Fibroblast of pulmonary artery (primary cell): ENCODE measurements around the gene CA10.

ENCODE experiments used
- DNase-seq: peaks from one replicate; pipeline ENCODE4 v3.0.0-alpha.2; 2010; ENCODE audit warnings: low read depth
- H3K4me3 ChIP-seq: replicated peaks from 2 replicates; pipeline ENCODE4 v1.5.1; 2011; ENCODE audit warnings: low read depth, mild to moderate bottlenecking, control low read depth, low read length, moderate library complexity
- TF ChIP-seq, protein P1 (sequence below): IDR thresholded peaks from 2 replicates; pipeline ENCODE4 v1.5.1; 2011; ENCODE audit warnings: mild to moderate bottlenecking, control low read depth, low read length, inconsistent platforms; ENCODE audit errors: missing control alignments

Gene CA10

DNA sequence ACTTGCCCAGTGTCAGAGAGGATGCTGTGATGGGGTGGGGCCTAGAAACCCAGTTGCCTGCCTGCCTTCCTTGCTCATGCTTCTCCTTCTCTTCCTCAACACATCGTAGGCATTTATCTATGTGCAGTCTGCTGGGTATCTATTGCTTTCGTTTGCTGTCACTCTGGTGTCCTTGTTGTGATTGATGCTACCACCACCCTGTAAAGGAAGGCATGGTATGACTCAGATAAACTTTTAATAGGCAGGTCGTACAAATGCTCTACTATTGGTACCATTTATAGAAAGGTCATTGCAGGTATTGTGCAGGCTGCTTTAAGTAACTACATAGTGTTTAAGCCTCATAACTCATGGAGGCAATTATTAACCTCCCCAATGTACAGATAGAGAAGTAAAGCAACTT is 529.3 kb downstream of the CA10 start:
- no peak overlapping the region for H3K4me3 ChIP-seq
- no peak for DNase-seq
- TF ChIP-seq, protein P1, sequence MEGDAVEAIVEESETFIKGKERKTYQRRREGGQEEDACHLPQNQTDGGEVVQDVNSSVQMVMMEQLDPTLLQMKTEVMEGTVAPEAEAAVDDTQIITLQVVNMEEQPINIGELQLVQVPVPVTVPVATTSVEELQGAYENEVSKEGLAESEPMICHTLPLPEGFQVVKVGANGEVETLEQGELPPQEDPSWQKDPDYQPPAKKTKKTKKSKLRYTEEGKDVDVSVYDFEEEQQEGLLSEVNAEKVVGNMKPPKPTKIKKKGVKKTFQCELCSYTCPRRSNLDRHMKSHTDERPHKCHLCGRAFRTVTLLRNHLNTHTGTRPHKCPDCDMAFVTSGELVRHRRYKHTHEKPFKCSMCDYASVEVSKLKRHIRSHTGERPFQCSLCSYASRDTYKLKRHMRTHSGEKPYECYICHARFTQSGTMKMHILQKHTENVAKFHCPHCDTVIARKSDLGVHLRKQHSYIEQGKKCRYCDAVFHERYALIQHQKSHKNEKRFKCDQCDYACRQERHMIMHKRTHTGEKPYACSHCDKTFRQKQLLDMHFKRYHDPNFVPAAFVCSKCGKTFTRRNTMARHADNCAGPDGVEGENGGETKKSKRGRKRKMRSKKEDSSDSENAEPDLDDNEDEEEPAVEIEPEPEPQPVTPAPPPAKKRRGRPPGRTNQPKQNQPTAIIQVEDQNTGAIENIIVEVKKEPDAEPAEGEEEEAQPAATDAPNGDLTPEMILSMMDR, result no peak

DNA sequence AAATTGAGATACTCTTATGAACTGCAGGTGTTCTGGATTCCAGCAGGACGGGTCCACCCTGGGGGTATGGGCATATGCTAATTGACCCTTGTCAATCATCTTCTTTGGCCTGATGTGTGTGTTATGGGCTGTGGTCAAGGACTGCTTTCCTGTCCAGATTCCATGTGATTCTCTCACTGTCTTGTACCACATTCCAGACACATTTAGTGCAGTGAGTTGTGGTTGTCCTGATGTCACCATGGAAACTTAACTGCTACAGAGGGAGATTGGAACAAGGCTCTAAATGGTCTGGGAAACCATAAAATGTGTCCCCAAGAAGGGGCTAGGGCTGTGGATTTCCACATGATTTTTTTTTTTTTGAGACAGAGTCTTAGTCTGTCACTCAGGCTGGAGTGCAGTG is 530.7 kb downstream of the CA10 start:
- TF ChIP-seq, protein P1, result no peak
- H3K4me3 ChIP-seq, result no peak overlapping the region
- DNase-seq, result no peak

DNA sequence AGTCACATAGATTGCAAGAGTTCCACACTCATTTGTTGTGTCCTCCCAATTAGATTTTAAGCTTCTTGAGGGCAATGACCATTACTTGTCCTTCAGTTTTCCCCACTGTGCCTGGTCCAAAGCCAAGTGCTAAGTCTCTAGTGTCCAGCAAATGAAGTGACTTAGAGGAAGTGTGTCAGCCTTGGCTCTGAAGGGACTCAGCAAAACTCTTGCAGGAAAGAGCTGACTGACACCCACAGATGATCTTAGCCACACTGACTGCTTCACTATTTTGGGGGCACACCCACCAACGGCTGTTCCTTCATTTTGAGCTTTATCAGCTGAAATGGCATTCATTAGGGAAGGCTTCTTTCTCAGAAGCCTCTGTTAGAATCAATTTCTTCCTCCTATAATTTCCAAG is 540.0 kb downstream of the CA10 start:
- H3K4me3 ChIP-seq, result no peak overlapping the region
- TF ChIP-seq, protein P1, result no peak
- no peak for DNase-seq

DNA sequence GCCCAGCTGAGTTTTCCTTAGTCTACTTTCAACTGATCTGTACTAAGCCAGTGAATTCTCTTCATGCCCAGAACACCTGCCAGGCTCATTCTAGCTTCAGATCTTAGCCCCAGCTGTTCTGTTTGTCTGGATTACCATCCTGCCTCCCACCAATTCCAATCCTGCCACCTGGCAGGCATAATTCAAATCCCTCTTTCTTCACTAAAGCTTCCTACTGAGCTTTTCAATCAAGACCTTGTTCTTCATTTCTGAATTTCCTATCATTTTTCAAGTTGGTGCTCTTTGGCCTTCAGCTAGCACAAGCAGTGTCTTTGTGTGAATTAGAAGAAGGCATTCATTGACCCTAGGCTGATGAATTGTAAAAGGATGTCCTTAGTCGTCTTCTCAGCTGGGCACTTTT is 540.5 kb downstream of the CA10 start:
- DNase-seq, result no peak
- TF ChIP-seq, protein P1, result no peak
- H3K4me3 ChIP-seq, result no peak overlapping the region

DNA sequence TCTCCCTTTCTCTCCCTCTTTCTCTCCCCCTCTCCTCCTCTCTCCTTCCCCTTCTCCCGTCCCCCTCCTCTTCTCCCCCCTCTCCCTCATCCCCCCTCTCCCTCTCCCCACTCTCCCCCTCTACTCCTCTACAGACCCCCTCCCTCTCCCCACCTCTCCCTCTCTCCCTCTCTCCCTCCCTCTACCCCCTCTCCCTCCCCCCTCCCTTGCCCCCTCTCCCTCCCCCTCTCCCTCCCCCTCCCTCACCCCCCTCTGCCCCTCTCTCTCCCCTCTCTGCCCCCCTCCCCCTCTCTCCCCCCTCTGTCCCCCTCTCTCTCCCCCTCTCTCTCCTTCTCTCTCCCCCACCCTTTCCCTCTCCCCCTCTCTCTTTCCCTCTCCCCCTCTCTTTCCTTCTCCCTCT is 545.3 kb downstream of the CA10 start:
- H3K4me3 ChIP-seq, result no peak overlapping the region
- TF ChIP-seq, protein P1, result no peak
- no peak for DNase-seq

DNA sequence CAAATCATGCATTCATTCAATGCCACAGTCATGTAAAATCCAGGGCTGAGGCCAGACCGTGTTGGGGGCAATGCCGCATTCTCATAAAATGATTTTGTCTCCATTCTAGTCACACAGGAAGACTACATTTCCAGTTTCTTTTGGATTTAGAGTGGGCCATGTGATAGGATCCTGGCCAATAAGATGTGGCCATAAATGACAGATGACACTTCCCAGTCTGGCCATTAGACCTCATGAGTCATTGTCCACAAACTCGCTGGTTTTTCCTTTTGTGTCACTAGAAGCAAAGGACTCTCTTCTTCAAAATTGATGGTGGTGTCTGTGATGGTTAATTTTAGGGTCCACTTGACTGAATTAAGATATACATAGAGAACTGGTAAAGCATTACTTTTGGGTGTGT is 545.8 kb downstream of the CA10 start:
- TF ChIP-seq, protein P1, result no peak
- DNase-seq, result no peak

DNA sequence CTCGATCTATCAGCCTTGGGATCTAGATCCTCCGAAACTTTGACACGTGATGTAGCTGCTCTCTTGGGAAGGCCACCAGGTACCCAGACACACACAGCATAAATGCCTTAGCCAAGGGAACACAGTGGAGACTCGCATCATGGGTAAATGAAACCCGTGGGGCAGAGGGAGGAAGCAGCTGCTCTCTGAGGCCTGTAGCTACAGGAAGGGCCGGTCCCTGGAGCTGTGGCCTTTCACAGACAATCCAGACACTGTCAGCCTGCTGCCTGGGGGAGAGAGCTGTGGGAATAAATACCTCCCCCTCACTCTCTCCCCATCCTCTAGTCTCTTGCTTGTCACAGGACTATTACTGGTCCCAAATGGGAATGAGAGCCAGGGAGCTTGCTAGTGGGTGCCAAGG is 546.9 kb downstream of the CA10 start:
- TF ChIP-seq, protein P1, result no peak
- no peak for DNase-seq
- no peak overlapping the region for H3K4me3 ChIP-seq

More for the DNA sequence above, 545.8 kb downstream of the CA10 start:
- no peak overlapping the region for H3K4me3 ChIP-seq
